ENCODE results near the gene UQCR11. TPM values are rescaled to one million over a fixed set of nuclear protein-coding genes. Genes with fewer than 3 reads are reported as not detected.

The UQCR11 gene
- polyA plus RNA-seq, 1 donor (not counting 4 experiments of a cell fraction or from before 2014, with no cell fraction given): 327 TPM

GRCh38 chr19:1636325-1637236 is 31.3 kb upstream of the UQCR11 start:
- H3K9me3 ChIP-seq (ENCODE audit: control insufficient read depth, low read depth, low read length): no peaks in the 10 kb centered on the region
- H3K4me2 ChIP-seq (ENCODE audit: control insufficient read depth, extremely low read depth, insufficient read depth, low read depth, low read length): no peak overlapping the region
- H3K4me1 ChIP-seq (ENCODE audit: control insufficient read depth, extremely low read depth, insufficient read depth, low read length): no peaks in the 10 kb centered on the region
- H3K79me2 ChIP-seq (ENCODE audit: control insufficient read depth, insufficient read depth, low read length): peaks cover 30% of the 10 kb centered on the region
- H3K9ac ChIP-seq (ENCODE audit: control insufficient read depth, extremely low read depth, insufficient read depth, low read length): no peak overlapping the region
- dilution Hi-C loops (cut with MboI; ENCODE audit: extremely low pct_ligation_motif_present, low sequenced_read_pairs): no loop called here
- DNase-seq (ENCODE audit: low read depth, low spot score) (no peak), FAIRE-seq (no peak)
- no peaks in the 10 kb centered on the region for H4K20me1 ChIP-seq (ENCODE audit: control insufficient read depth, extremely low read depth, insufficient read depth, low read length)
- H3K4me3 ChIP-seq (ENCODE audit: control insufficient read depth in 2 of 3, extremely low read depth in 1 of 3, insufficient read depth in 2 of 3, low read depth in 1 of 3, low read length in 3 of 3): no peak overlapping the region
- H3K9me1 ChIP-seq (ENCODE audit: control insufficient read depth, extremely low read depth, insufficient read depth, low read length): no peaks in the 10 kb centered on the region
- H3K27me3 ChIP-seq (ENCODE audit: control insufficient read depth, extremely low read depth, insufficient read depth, low read length): no peaks in the 10 kb centered on the region
- H3K27ac ChIP-seq (ENCODE audit: control insufficient read depth, insufficient read depth, low read length): no peak overlapping the region
- no peak overlapping the region for H2AFZ ChIP-seq (ENCODE audit: control insufficient read depth, low read length)
- H3K36me3 ChIP-seq (ENCODE audit: control insufficient read depth in 2 of 2, extremely low read depth in 1 of 2, insufficient read depth in 2 of 2, low read length in 2 of 2): peaks cover 20 to 22% of the 10 kb centered on the region in 2 experiments
- TF ChIP-seq EZH2 (IDR thresholded peaks at IDR 0.05; ENCODE audit: low read length) (no peak), CTCF (optimal IDR thresholded peaks at IDR 0.05 in 1 of 3, IDR thresholded peaks at IDR 0.05 in 1 of 3, conservative IDR thresholded peaks at IDR 0.05 in 1 of 3; ENCODE audit: extremely low read depth in 1 of 3, insufficient read depth in 2 of 3, low read length in 3 of 3) (no peak)

GRCh38 chr19:1634938-1635243 is 29.6 kb upstream of the UQCR11 start:
- H3K9ac ChIP-seq (ENCODE audit: control insufficient read depth, extremely low read depth, insufficient read depth, low read length): no peak overlapping the region
- no peak overlapping the region for H2AFZ ChIP-seq (ENCODE audit: control insufficient read depth, low read length)
- H3K4me1 ChIP-seq (ENCODE audit: control insufficient read depth, extremely low read depth, insufficient read depth, low read length): no peaks in the 10 kb centered on the region
- DNase-seq (ENCODE audit: low read depth, low spot score) (no peak), FAIRE-seq (no peak)
- no peaks in the 10 kb centered on the region for H4K20me1 ChIP-seq (ENCODE audit: control insufficient read depth, extremely low read depth, insufficient read depth, low read length)
- H3K36me3 ChIP-seq (ENCODE audit: control insufficient read depth in 2 of 2, extremely low read depth in 1 of 2, insufficient read depth in 2 of 2, low read length in 2 of 2): peaks cover 21 to 27% of the 10 kb centered on the region in 2 experiments
- no peaks in the 10 kb centered on the region for H3K9me3 ChIP-seq (ENCODE audit: control insufficient read depth, low read depth, low read length)
- H3K79me2 ChIP-seq (ENCODE audit: control insufficient read depth, insufficient read depth, low read length): peaks cover 29% of the 10 kb centered on the region
- H3K9me1 ChIP-seq (ENCODE audit: control insufficient read depth, extremely low read depth, insufficient read depth, low read length): no peaks in the 10 kb centered on the region
- no peaks in the 10 kb centered on the region for H3K27me3 ChIP-seq (ENCODE audit: control insufficient read depth, extremely low read depth, insufficient read depth, low read length)
- dilution Hi-C loops (cut with MboI; ENCODE audit: extremely low pct_ligation_motif_present, low sequenced_read_pairs): no loop called here
- H3K4me2 ChIP-seq (ENCODE audit: control insufficient read depth, extremely low read depth, insufficient read depth, low read depth, low read length): no peak overlapping the region
- no peak overlapping the region for H3K4me3 ChIP-seq (ENCODE audit: control insufficient read depth in 2 of 3, extremely low read depth in 1 of 3, insufficient read depth in 2 of 3, low read depth in 1 of 3, low read length in 3 of 3)
- no peak overlapping the region for H3K27ac ChIP-seq (ENCODE audit: control insufficient read depth, insufficient read depth, low read length)
- TF ChIP-seq CTCF (optimal IDR thresholded peaks at IDR 0.05 in 1 of 3, IDR thresholded peaks at IDR 0.05 in 1 of 3, conservative IDR thresholded peaks at IDR 0.05 in 1 of 3; ENCODE audit: extremely low read depth in 1 of 3, insufficient read depth in 2 of 3, low read length in 3 of 3) (no peak), EZH2 (IDR thresholded peaks at IDR 0.05; ENCODE audit: low read length) (no peak)
